Measurements from ENCODE around the gene EIF4E2. TPM values are rescaled to one million over a fixed set of nuclear protein-coding genes. Genes with fewer than 3 reads are reported as not detected.

Gene EIF4E2
- total RNA-seq, 1 donor from 2014 or later: 17.9 TPM

DNA sequence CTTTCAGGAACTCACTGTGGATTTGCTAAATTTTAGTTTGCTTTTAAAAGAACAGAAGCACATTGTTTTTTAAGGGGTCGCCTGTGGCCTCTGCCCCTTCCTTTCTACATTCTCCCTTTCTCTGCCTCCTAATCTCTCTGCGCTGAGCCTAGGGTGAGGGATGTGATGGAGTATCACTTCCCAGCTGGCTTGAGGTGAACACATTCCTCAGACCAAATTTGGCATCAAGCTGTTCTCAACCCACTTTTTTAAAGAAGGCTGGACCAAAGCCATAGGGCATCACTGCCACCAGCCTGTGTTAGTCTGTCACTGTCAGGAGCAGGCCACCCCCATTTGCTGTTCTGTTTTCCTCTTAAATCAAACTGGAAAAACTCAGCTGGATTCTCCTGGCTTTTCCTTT, 27.4 kb downstream of the EIF4E2 start:
- H3K36me3 ChIP-seq: peaks cover 0 to 19% of the 10 kb centered on the region in 2 donors
- TF ChIP-seq, protein P1, sequence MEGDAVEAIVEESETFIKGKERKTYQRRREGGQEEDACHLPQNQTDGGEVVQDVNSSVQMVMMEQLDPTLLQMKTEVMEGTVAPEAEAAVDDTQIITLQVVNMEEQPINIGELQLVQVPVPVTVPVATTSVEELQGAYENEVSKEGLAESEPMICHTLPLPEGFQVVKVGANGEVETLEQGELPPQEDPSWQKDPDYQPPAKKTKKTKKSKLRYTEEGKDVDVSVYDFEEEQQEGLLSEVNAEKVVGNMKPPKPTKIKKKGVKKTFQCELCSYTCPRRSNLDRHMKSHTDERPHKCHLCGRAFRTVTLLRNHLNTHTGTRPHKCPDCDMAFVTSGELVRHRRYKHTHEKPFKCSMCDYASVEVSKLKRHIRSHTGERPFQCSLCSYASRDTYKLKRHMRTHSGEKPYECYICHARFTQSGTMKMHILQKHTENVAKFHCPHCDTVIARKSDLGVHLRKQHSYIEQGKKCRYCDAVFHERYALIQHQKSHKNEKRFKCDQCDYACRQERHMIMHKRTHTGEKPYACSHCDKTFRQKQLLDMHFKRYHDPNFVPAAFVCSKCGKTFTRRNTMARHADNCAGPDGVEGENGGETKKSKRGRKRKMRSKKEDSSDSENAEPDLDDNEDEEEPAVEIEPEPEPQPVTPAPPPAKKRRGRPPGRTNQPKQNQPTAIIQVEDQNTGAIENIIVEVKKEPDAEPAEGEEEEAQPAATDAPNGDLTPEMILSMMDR (IDR thresholded peaks at IDR 0.05): no peak
- TF ChIP-seq POLR2A (IDR thresholded peaks at IDR 0.05): no peak
- TF ChIP-seq POLR2AphosphoS5 (IDR thresholded peaks at IDR 0.05; ENCODE audit: insufficient read depth in 1 of 2, low read depth in 1 of 2): no peak

DNA sequence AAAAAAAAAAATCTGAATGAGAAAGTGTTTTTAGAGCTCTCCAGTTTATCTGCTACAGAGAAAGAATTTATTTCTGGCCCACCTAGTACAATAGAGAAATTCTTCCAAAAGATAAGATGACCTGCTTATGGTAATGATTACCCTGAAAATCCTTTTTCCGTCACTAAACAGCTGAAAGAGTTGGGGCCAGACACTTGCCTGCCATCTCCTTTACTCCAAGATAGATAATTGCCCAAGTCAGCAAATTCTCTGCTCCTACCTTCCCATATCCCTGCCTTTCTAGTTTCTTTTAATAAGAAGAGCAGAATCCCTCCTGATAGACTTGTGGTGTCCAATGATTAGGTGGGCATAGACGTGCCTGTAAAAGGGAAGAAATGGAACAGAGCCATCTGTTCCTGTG, 28.1 kb downstream of the EIF4E2 start:
- no peak overlapping the region for H3K4me3 ChIP-seq
- no peak for TF ChIP-seq POLR2A (IDR thresholded peaks at IDR 0.05)
- no peak for TF ChIP-seq POLR2AphosphoS5 (IDR thresholded peaks at IDR 0.05; ENCODE audit: insufficient read depth in 1 of 2, low read depth in 1 of 2)
- TF ChIP-seq, protein P1 (IDR thresholded peaks at IDR 0.05): no peak
- DNase-seq (ENCODE audit: extremely low spot score in 2 of 2): no peak
- intact Hi-C loops (cut with DNase I): no loop called here
- no peak overlapping the region for H3K27ac ChIP-seq
- H3K27me3 ChIP-seq: no peaks in the 10 kb centered on the region
- no peaks in the 10 kb centered on the region for H3K4me1 ChIP-seq
- H3K36me3 ChIP-seq: peaks cover 0 to 19% of the 10 kb centered on the region in 2 donors
- no peaks in the 10 kb centered on the region for H3K9me3 ChIP-seq

More for the DNA sequence above, 27.4 kb downstream of the EIF4E2 start:
- intact Hi-C loops (cut with DNase I): no loop called here
- Histone ChIP-seq H3K4me1 (no peaks in the 10 kb centered on the region), H3K9me3 (no peaks in the 10 kb centered on the region), H3K4me3 (no peak overlapping the region), H3K27ac (no peak overlapping the region), H3K27me3 (no peaks in the 10 kb centered on the region)
- DNase-seq (ENCODE audit: extremely low spot score in 2 of 2): no peak

DNA sequence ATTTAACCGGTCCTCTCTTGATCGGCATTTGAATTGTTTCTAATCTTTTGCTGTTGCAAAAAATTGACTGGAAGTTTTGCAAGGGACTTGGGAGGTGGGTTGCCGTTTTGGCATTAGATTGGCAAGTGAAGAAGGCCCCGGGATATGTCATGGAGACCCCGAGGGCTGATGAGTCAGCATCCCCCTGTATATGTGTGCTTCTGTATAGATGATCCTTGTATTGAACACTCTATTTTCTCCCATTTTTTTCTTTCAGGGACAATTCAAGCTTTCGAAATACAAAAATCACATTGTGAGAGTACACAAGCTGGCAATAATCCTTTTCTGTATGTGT, 30.1 kb downstream of the EIF4E2 start:
- no peak for DNase-seq (ENCODE audit: extremely low spot score in 2 of 2)
- no peak overlapping the region for H3K4me3 ChIP-seq
- peaks cover 0 to 14% of the 10 kb centered on the region in 2 donors for H3K36me3 ChIP-seq
- no peaks in the 10 kb centered on the region for H3K27me3 ChIP-seq
- H3K27ac ChIP-seq: no peak overlapping the region
- no peaks in the 10 kb centered on the region for H3K9me3 ChIP-seq
- TF ChIP-seq, protein P1 (IDR thresholded peaks at IDR 0.05): no peak
- TF ChIP-seq POLR2A (IDR thresholded peaks at IDR 0.05) (no peak), POLR2AphosphoS5 (IDR thresholded peaks at IDR 0.05; ENCODE audit: insufficient read depth in 1 of 2, low read depth in 1 of 2) (no peak)
- intact Hi-C loops (cut with DNase I): no loop called here
- no peaks in the 10 kb centered on the region for H3K4me1 ChIP-seq

DNA sequence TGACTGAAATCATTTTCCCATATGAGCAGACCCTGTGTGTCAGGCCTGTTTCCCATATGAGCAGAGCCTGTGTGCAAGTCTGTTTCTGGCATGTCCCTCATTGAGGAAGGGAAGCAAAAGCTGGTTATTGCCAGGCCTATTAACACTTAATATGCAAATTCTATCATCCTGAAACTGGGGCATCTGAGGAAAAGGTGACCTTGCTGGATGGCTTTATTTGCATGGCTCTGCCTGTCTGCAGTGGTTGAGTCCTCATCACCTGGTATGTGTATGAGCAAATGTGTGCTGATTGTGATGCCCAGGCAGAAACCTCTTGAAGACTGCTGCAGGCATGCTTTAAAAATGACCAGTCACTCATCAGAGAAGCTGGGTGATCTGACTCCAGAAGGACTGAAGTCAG, 31.2 kb downstream of the EIF4E2 start:
- H3K27ac ChIP-seq: no peak overlapping the region
- H3K4me1 ChIP-seq: no peaks in the 10 kb centered on the region
- peaks cover 0 to 14% of the 10 kb centered on the region in 2 donors for H3K36me3 ChIP-seq
- H3K9me3 ChIP-seq: no peaks in the 10 kb centered on the region
- TF ChIP-seq POLR2A (IDR thresholded peaks at IDR 0.05) (no peak), POLR2AphosphoS5 (IDR thresholded peaks at IDR 0.05; ENCODE audit: insufficient read depth in 1 of 2, low read depth in 1 of 2) (no peak)
- TF ChIP-seq, protein P1 (IDR thresholded peaks at IDR 0.05): no peak
- no peak overlapping the region for H3K4me3 ChIP-seq
- no peaks in the 10 kb centered on the region for H3K27me3 ChIP-seq
- no peak for DNase-seq (ENCODE audit: extremely low spot score in 2 of 2)
- intact Hi-C loops (cut with DNase I): no loop called here

DNA sequence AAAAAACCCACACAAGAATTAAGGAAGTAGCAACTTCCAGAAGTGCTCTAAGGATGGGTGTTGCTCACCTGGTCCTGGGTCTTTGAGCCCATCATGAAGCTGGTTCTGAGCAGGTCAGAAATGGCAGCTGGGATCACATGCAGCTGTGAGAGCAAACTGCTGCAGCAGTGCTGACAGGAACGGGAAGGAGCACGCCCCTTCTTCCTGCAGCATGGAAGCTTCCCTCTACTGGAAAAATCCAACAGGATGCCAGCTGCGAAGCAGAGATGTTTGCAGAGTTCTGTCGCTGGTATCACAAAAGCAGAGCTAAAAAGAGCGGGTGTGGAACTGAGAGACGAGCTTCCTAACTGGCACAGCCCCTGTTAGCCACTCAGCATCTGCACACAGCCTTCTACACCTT, 33.7 kb downstream of the EIF4E2 start:
- no peak for DNase-seq (ENCODE audit: extremely low spot score in 2 of 2)
- Histone ChIP-seq H3K36me3 (peaks cover 0 to 14% of the 10 kb centered on the region in 2 donors), H3K9me3 (no peaks in the 10 kb centered on the region), H3K4me3 (no peak overlapping the region), H3K4me1 (peaks cover 17% of the 10 kb centered on the region), H3K27ac (no peak overlapping the region), H3K27me3 (no peaks in the 10 kb centered on the region)
- intact Hi-C loops (cut with DNase I): no loop called here
- TF ChIP-seq, protein P1 (IDR thresholded peaks at IDR 0.05): no peak

Data from vagina (tissue), 2 donors.